HG03469 (cell line): ENCODE results near the gene MSL3B.
A peak's percentile ranks its signal among the peaks of the same experiment; 100 is the strongest.
"Not testable (repeated sequence)": the region's sequence is repeated elsewhere in the genome, so short reads cannot be mapped to it uniquely, and the experiment has no call there.

Source experiments
- ATAC-seq: cut with Tn5 transposase; IDR thresholded peaks from one replicate; pipeline ENCODE4 v1.9.1; 2021; ENCODE audit warnings: mild to moderate bottlenecking, moderate library complexity, moderate number of reproducible peaks; ENCODE audit not compliant: unreplicated experiment

Gene MSL3B

GRCh38 chr2:233867993-233868532 lies at the start of gene MSL3B:
TSS of gene MSL3B (minus strand) at chr2:233868386.
- ATAC-seq = no peak

GRCh38 chr2:233917116-233917515 lies 48.9 kb upstream of the MSL3B start, which contains the start of gene TRPM8:
TSS of gene TRPM8 (plus strand) at chr2:233917373. CDS start at chr2:233926538, 9,165 bp downstream.
- no peak for ATAC-seq

GRCh38 chr2:233915128-233915527 lies 46.9 kb upstream of the MSL3B start:
- no peak for ATAC-seq

GRCh38 chr2:233912691-233913423 lies 44.7 kb upstream of the MSL3B start:
- ATAC-seq = no peak

GRCh38 chr2:233907627-233908026 lies 39.4 kb upstream of the MSL3B start:
- no peak for ATAC-seq

GRCh38 chr2:233905945-233906344 lies 37.8 kb upstream of the MSL3B start:
- no peak for ATAC-seq

GRCh38 chr2:233901884-233902283 lies 33.7 kb upstream of the MSL3B start:
- ATAC-seq = no peak

GRCh38 chr2:233901367-233901766 lies 33.2 kb upstream of the MSL3B start:
- ATAC-seq = no peak

GRCh38 chr2:233896253-233896652 lies 28.1 kb upstream of the MSL3B start:
- ATAC-seq = not testable (repeated sequence)

GRCh38 chr2:233892793-233893192 lies 24.6 kb upstream of the MSL3B start:
- ATAC-seq = no peak

GRCh38 chr2:233882353-233882752 lies 14.2 kb upstream of the MSL3B start:
- no peak for ATAC-seq

GRCh38 chr2:233872125-233872524 lies 3.9 kb upstream of the MSL3B start:
- not testable (repeated sequence) for ATAC-seq

GRCh38 chr2:233871432-233871831 lies 3.2 kb upstream of the MSL3B start:
- no peak for ATAC-seq

GRCh38 chr2:233866479-233866878 lies 1.7 kb downstream of the MSL3B start:
- ATAC-seq = no peak

GRCh38 chr2:233865838-233866237 lies 2.3 kb downstream of the MSL3B start:
- ATAC-seq = no peak

- ATAC-seq = no peak
These were observed 5.9 kb downstream of the MSL3B start for GRCh38 chr2:233862261-233862768.

- ATAC-seq = no peak
These were observed 9.9 kb downstream of the MSL3B start for GRCh38 chr2:233858331-233858730.

GRCh38 chr2:233857511-233858141 lies 10.6 kb downstream of the MSL3B start:
- ATAC-seq = no peak

GRCh38 chr2:233856184-233856583 lies 12.0 kb downstream of the MSL3B start:
- ATAC-seq = no peak

GRCh38 chr2:233855345-233855744 lies 12.8 kb downstream of the MSL3B start:
- no peak for ATAC-seq

- peak; percentile 88 for ATAC-seq
These were observed 13.8 kb downstream of the MSL3B start, which contains the start of gene HJURP for GRCh38 chr2:233854241-233854981. TSS of gene HJURP (minus strand) at chr2:233854535. CDS start at chr2:233854500, 35 bp downstream.
